Measurements from ENCODE around the gene DEFB125.

GRCh38 chr20:142290-142689 is 54.8 kb downstream of the DEFB125 start, which contains the start of gene DEFB126:
- TF ChIP-seq CTCF (conservative IDR thresholded peaks at IDR 0.05; ENCODE audit: low read depth in 2 of 2) (no peak), POLR2AphosphoS5 (IDR thresholded peaks at IDR 0.05; ENCODE audit: low read depth) (no peak), EZH2phosphoT487 (IDR thresholded peaks at IDR 0.05; ENCODE audit: unreplicated experiment) (no peak), EZH2 (IDR thresholded peaks at IDR 0.05; ENCODE audit: low read depth, unreplicated experiment) (no peak), NANOG (IDR thresholded peaks at IDR 0.05; ENCODE audit: borderline replicate concordance) (no peak), CREB1 (CRISPR knock-in tag; IDR thresholded peaks at IDR 0.05; ENCODE audit: low read depth) (no peak), JUNB (IDR thresholded peaks at IDR 0.05; ENCODE audit: unreplicated experiment) (no peak), STAT1 (IDR thresholded peaks at IDR 0.05; ENCODE audit: unreplicated experiment) (no peak), ZNF331 (CRISPR knock-in tag; IDR thresholded peaks at IDR 0.05; ENCODE audit: low read depth) (no peak), ZNF114 (CRISPR knock-in tag; IDR thresholded peaks at IDR 0.05) (no peak)
- TF ChIP-seq, protein P1, sequence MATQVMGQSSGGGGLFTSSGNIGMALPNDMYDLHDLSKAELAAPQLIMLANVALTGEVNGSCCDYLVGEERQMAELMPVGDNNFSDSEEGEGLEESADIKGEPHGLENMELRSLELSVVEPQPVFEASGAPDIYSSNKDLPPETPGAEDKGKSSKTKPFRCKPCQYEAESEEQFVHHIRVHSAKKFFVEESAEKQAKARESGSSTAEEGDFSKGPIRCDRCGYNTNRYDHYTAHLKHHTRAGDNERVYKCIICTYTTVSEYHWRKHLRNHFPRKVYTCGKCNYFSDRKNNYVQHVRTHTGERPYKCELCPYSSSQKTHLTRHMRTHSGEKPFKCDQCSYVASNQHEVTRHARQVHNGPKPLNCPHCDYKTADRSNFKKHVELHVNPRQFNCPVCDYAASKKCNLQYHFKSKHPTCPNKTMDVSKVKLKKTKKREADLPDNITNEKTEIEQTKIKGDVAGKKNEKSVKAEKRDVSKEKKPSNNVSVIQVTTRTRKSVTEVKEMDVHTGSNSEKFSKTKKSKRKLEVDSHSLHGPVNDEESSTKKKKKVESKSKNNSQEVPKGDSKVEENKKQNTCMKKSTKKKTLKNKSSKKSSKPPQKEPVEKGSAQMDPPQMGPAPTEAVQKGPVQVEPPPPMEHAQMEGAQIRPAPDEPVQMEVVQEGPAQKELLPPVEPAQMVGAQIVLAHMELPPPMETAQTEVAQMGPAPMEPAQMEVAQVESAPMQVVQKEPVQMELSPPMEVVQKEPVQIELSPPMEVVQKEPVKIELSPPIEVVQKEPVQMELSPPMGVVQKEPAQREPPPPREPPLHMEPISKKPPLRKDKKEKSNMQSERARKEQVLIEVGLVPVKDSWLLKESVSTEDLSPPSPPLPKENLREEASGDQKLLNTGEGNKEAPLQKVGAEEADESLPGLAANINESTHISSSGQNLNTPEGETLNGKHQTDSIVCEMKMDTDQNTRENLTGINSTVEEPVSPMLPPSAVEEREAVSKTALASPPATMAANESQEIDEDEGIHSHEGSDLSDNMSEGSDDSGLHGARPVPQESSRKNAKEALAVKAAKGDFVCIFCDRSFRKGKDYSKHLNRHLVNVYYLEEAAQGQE (IDR thresholded peaks at IDR 0.05; ENCODE audit: unreplicated experiment) = no peak
- TF ChIP-seq, protein P2, sequence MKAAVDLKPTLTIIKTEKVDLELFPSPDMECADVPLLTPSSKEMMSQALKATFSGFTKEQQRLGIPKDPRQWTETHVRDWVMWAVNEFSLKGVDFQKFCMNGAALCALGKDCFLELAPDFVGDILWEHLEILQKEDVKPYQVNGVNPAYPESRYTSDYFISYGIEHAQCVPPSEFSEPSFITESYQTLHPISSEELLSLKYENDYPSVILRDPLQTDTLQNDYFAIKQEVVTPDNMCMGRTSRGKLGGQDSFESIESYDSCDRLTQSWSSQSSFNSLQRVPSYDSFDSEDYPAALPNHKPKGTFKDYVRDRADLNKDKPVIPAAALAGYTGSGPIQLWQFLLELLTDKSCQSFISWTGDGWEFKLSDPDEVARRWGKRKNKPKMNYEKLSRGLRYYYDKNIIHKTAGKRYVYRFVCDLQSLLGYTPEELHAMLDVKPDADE (IDR thresholded peaks at IDR 0.05) = no peak
